ENCODE results near the gene HIPK2.

HIPK2 gene

DNA sequence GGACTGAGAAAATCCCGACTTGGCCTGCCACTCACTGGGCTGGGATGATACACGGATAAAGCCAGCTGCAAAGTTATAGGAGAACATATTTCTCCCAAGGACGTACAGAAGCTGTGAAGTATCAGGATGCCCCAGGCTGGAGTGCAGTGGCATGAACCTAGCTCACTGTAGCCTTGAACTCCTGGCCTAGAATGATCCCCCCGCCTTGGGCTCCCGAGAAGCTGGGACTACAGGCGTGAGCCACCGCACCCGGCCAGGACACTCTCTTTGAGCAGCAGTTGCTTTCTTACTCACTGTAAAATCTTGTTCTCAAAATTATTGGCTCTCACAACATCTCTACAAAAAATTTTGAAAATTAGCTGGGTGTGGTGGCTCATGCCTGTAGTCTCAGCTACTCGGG, 203.9 kb downstream of the HIPK2 start:
- no peaks in the 10 kb centered on the region for H3F3A ChIP-seq (ENCODE audit: insufficient read depth, low read length)
- no peaks in the 10 kb centered on the region for H3K27me3 ChIP-seq (ENCODE audit: insufficient read depth, low read length)
- no peaks in the 10 kb centered on the region for H3K4me1 ChIP-seq (ENCODE audit: insufficient read depth, low read length, severe bottlenecking)
- no peaks in the 10 kb centered on the region for H3K9me3 ChIP-seq (ENCODE audit: low read length)
- TF ChIP-seq EZH2 (IDR thresholded peaks at IDR 0.05; ENCODE audit: borderline replicate concordance, low read length) = no peak
- no peak overlapping the region for H3K4me2 ChIP-seq (ENCODE audit: low read length)
- H3K27ac ChIP-seq (ENCODE audit: low read depth, low read length, poor library complexity, severe bottlenecking) = no peak overlapping the region
- H3K4me3 ChIP-seq (ENCODE audit: low read depth, low read length, poor library complexity, severe bottlenecking) = no peak overlapping the region
- H2AFZ ChIP-seq (ENCODE audit: low read length) = no peak overlapping the region
- H3K79me2 ChIP-seq (ENCODE audit: insufficient read depth, low read length) = no peaks in the 10 kb centered on the region
- H3K9me2 ChIP-seq (ENCODE audit: low read depth, low read length) = no peaks in the 10 kb centered on the region
- H3K9ac ChIP-seq (ENCODE audit: low read length) = no peak overlapping the region
- no peaks in the 10 kb centered on the region for H4K20me1 ChIP-seq (ENCODE audit: insufficient read depth, low read length)
- no peaks in the 10 kb centered on the region for H3K36me3 ChIP-seq (ENCODE audit: insufficient read depth, low read length)

DNA sequence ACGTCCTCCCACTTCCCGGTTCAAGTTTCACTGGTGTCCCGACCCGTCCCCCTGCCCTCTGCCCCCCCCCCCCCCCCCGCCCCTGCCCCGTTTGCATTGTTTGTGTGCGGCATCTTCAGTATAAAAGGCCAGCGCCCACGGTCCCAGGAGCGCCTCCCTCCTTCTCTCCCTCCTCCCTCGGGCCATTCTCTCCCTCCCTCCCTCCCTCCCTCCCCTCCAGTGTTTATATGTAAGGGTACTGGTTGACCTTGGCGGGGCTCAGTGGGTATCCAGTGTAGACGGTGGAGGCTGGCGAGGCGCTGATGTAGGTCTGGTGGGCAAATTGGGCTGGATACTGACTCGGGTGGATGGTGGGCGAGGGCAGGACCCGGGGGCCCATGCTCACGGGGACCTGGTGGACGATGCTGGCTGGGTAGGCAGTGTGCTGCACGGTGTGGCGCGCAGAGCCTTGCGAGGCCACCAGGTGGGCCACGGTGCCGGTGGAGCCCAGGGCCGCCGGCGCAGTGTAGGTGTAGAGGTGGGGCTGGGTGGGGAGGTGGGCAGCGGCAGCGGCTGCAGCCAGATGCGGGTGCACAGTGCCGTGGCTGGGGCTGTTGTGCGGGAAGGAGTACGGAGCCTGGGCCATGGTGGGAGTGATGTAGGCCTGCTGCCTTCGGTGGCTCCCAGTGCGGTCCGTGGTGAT, 205.0 kb downstream of the HIPK2 start:
- no peaks in the 10 kb centered on the region for H3K79me2 ChIP-seq (ENCODE audit: insufficient read depth, low read length)
- TF ChIP-seq, protein P1, sequence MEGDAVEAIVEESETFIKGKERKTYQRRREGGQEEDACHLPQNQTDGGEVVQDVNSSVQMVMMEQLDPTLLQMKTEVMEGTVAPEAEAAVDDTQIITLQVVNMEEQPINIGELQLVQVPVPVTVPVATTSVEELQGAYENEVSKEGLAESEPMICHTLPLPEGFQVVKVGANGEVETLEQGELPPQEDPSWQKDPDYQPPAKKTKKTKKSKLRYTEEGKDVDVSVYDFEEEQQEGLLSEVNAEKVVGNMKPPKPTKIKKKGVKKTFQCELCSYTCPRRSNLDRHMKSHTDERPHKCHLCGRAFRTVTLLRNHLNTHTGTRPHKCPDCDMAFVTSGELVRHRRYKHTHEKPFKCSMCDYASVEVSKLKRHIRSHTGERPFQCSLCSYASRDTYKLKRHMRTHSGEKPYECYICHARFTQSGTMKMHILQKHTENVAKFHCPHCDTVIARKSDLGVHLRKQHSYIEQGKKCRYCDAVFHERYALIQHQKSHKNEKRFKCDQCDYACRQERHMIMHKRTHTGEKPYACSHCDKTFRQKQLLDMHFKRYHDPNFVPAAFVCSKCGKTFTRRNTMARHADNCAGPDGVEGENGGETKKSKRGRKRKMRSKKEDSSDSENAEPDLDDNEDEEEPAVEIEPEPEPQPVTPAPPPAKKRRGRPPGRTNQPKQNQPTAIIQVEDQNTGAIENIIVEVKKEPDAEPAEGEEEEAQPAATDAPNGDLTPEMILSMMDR (IDR thresholded peaks at IDR 0.05; ENCODE audit: low read length) = no peak
- TF ChIP-seq EZH2 (IDR thresholded peaks at IDR 0.05; ENCODE audit: borderline replicate concordance, low read length) = no peak
- H3K27me3 ChIP-seq (ENCODE audit: insufficient read depth, low read length) = no peaks in the 10 kb centered on the region
- no peaks in the 10 kb centered on the region for H4K20me1 ChIP-seq (ENCODE audit: insufficient read depth, low read length)
- no peaks in the 10 kb centered on the region for H3K4me1 ChIP-seq (ENCODE audit: insufficient read depth, low read length, severe bottlenecking)
- no peak overlapping the region for H2AFZ ChIP-seq (ENCODE audit: low read length)
- no peaks in the 10 kb centered on the region for H3K36me3 ChIP-seq (ENCODE audit: insufficient read depth, low read length)
- H3K9me3 ChIP-seq (ENCODE audit: low read length) = no peaks in the 10 kb centered on the region
- no peak overlapping the region for H3K4me2 ChIP-seq (ENCODE audit: low read length)
- no peak overlapping the region for H3K4me3 ChIP-seq (ENCODE audit: low read depth, low read length, poor library complexity, severe bottlenecking)
- no peaks in the 10 kb centered on the region for H3F3A ChIP-seq (ENCODE audit: insufficient read depth, low read length)
- no peak overlapping the region for H3K27ac ChIP-seq (ENCODE audit: low read depth, low read length, poor library complexity, severe bottlenecking)
- H3K9me2 ChIP-seq (ENCODE audit: low read depth, low read length) = no peaks in the 10 kb centered on the region
- no peak overlapping the region for H3K9ac ChIP-seq (ENCODE audit: low read length)

DNA sequence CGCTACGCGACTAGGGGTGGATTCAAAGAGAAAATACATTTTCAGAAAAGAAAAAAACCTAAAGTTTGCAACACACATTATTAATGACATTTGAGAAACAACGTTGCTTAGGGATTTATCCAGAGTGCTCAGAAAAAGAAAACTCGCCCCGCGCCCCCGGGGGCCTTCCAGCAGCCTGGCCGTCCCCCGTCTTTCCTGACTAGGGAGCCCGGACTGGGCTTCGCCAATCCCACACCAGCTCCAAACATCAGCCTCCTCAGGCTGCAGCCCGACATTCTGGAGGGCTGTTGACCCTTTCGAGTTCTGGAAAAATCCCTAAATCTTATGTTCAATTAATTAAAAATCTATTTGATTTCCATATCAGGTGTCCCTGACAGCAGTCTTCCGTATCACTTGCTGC, 205.7 kb downstream of the HIPK2 start:
- TF ChIP-seq, protein P1 (IDR thresholded peaks at IDR 0.05; ENCODE audit: low read length) = no peak

DNA sequence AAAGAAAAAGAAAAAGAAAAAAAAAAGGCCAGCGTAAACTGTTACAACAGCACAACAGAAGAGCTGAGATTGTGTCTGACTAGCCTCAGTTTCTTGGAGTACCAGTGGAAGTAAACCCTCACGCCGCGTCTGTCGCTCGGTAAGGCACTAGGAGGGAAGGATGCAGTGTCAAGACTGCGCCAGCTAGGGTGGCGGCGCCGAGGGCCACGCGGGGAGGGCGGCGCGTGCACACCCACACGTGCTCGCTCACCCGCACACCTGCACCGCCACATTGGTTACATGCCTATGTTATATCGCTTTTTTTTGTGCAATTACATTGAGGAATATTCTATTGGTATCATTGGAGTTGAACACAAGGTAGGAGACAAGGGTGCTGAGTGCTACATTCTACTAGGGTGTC, 206.1 kb downstream of the HIPK2 start:
- Histone ChIP-seq H3K9ac (ENCODE audit: low read length) (no peak overlapping the region), H3K9me2 (ENCODE audit: low read depth, low read length) (no peaks in the 10 kb centered on the region), H3K9me3 (ENCODE audit: low read length) (no peaks in the 10 kb centered on the region), H3K36me3 (ENCODE audit: insufficient read depth, low read length) (no peaks in the 10 kb centered on the region), H3F3A (ENCODE audit: insufficient read depth, low read length) (no peaks in the 10 kb centered on the region), H3K4me2 (ENCODE audit: low read length) (no peak overlapping the region), H3K4me1 (ENCODE audit: insufficient read depth, low read length, severe bottlenecking) (no peaks in the 10 kb centered on the region), H3K27me3 (ENCODE audit: insufficient read depth, low read length) (no peaks in the 10 kb centered on the region), H3K27ac (ENCODE audit: low read depth, low read length, poor library complexity, severe bottlenecking) (no peak overlapping the region), H3K79me2 (ENCODE audit: insufficient read depth, low read length) (no peaks in the 10 kb centered on the region), H3K4me3 (ENCODE audit: low read depth, low read length, poor library complexity, severe bottlenecking) (no peak overlapping the region), H2AFZ (ENCODE audit: low read length) (no peak overlapping the region), H4K20me1 (ENCODE audit: insufficient read depth, low read length) (no peaks in the 10 kb centered on the region)
- TF ChIP-seq, protein P1 (IDR thresholded peaks at IDR 0.05; ENCODE audit: low read length) = no peak
- TF ChIP-seq EZH2 (IDR thresholded peaks at IDR 0.05; ENCODE audit: borderline replicate concordance, low read length) = no peak

More for the DNA sequence above, 205.7 kb downstream of the HIPK2 start:
- no peaks in the 10 kb centered on the region for H4K20me1 ChIP-seq (ENCODE audit: insufficient read depth, low read length)
- H3K4me2 ChIP-seq (ENCODE audit: low read length) = no peak overlapping the region
- no peaks in the 10 kb centered on the region for H3K9me3 ChIP-seq (ENCODE audit: low read length)
- no peaks in the 10 kb centered on the region for H3K36me3 ChIP-seq (ENCODE audit: insufficient read depth, low read length)
- H3K4me3 ChIP-seq (ENCODE audit: low read depth, low read length, poor library complexity, severe bottlenecking) = no peak overlapping the region
- H3K4me1 ChIP-seq (ENCODE audit: insufficient read depth, low read length, severe bottlenecking) = no peaks in the 10 kb centered on the region
- no peak overlapping the region for H3K27ac ChIP-seq (ENCODE audit: low read depth, low read length, poor library complexity, severe bottlenecking)
- no peaks in the 10 kb centered on the region for H3F3A ChIP-seq (ENCODE audit: insufficient read depth, low read length)
- H3K27me3 ChIP-seq (ENCODE audit: insufficient read depth, low read length) = no peaks in the 10 kb centered on the region
- H3K9me2 ChIP-seq (ENCODE audit: low read depth, low read length) = no peaks in the 10 kb centered on the region
- H3K9ac ChIP-seq (ENCODE audit: low read length) = no peak overlapping the region
- no peaks in the 10 kb centered on the region for H3K79me2 ChIP-seq (ENCODE audit: insufficient read depth, low read length)
- no peak overlapping the region for H2AFZ ChIP-seq (ENCODE audit: low read length)

Data from OCI-LY1 (cell line).